ENCODE data around the gene SLC6A1.

Gene SLC6A1

DNA sequence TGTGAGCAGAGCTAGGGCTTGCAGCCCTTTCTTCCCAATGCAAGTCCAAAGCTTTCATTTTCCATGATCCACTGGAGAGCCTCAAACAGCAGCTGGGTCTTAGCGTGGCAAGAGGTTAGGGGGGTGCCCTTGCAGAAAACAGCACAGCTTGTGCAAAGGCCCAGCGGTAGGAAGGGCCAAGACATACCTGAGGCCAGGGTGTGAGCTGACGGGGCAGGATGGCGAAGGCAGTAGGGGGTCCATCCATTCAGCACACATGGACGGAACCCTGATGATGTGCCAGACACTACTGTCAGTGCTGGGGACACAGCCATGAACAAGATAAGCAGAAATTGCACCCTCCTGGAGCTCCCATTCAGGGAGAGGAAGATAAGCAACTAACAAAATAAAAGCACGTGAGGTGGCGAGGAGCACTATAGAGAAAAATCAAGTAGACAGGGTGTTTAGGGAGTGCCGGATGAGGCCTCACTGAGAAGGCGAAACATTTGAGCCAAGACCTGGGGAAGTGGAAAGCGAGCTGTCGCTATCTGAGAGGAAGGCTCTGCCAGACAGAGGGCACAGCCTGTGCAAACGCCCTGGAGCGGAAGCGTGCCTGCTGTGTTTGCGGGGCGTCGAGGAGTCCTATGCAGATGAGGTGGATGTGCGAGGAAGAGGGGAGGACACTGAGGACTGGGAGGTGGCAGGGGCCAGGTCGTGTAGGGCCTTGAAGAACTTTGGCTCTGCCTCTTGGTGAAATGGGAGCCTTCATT is 43.4 kb downstream of the SLC6A1 start:
- H3K4me3 ChIP-seq (ENCODE audit: low read length): no peak overlapping the region
- TF ChIP-seq ZNF274 (IDR thresholded peaks at IDR 0.05; ENCODE audit: low read depth, low read length): no peak

GRCh38 chr3:11037241-11037873 is 44.8 kb downstream of the SLC6A1 start:
- no peak overlapping the region for H3K4me3 ChIP-seq (ENCODE audit: low read length)

DNA sequence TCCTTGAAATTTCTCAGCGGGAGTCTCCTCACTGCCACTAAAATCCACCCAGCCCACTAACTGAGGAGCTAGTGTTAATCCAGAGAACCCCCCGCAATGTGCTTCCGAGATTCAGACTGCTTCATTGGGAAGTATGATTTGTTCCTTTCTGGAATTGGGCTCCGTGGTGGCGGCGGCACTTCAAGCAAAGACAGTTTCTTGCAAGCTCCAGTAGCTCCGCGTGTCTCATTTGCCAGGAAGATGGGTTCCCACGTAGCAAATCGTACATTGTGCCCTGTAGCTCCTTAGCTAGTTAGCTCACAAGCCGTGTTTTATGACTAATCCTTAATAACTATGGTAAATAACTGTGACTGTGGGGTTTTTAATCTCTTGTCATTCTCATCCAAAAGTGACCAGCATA is 45.4 kb downstream of the SLC6A1 start:
- H3K4me3 ChIP-seq (ENCODE audit: low read length): no peak overlapping the region
- TF ChIP-seq ZNF274 (IDR thresholded peaks at IDR 0.05; ENCODE audit: low read depth, low read length): no peak

More at GRCh38 chr3:11037241-11037873, 44.8 kb downstream of the SLC6A1 start:
- no peak for TF ChIP-seq ZNF274 (IDR thresholded peaks at IDR 0.05; ENCODE audit: low read depth, low read length)

DNA sequence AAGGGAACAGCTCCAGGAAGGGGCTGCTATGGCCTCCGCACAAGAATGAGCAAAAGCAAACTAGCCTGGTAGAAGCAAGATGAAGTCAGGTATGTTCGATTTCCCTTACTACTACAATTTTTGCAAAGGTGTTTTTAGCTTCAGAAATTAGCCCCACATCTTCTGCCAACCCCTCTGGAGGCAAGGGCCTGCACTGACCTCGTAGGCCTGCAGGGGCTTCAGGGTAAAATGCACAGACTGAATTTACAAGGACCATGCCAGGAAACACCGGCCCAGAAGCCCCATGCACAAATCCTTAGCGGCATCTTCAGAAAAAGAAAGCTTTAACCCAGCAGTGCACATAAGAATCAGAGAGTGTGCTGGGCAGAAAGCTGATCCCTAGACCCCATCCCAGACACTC is 53.0 kb downstream of the SLC6A1 start:
- H3K4me3 ChIP-seq (ENCODE audit: low read length): no peak overlapping the region
- TF ChIP-seq ZNF274 (IDR thresholded peaks at IDR 0.05; ENCODE audit: low read depth, low read length): no peak

DNA sequence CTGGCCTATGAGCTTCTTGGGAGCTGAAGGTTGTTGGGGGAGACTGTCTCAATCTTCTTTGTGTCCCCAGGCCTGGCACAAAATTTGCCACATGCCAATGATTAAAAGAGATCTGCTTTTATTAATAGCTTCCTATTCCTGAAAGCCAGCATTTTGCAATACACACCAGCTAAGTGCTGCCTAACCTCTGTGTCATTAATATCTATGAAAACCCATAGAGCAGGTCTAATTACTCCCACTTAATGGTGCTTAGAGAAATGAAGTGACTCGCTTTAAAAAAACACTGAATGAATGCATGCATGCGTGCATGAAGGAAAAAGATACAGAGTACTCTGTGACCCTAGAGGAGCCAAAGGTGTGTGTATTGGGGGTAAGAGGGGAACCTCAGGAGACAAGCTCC is 55.0 kb downstream of the SLC6A1 start:
- no peak overlapping the region for H3K4me3 ChIP-seq (ENCODE audit: low read length)
- TF ChIP-seq ZNF274 (IDR thresholded peaks at IDR 0.05; ENCODE audit: low read depth, low read length): no peak

- no peak for TF ChIP-seq ZNF274 (IDR thresholded peaks at IDR 0.05; ENCODE audit: low read depth, low read length)
- no peak overlapping the region for H3K4me3 ChIP-seq (ENCODE audit: low read length)
These were observed 58.2 kb downstream of the SLC6A1 start for GRCh38 chr3:11050666-11051323.

DNA sequence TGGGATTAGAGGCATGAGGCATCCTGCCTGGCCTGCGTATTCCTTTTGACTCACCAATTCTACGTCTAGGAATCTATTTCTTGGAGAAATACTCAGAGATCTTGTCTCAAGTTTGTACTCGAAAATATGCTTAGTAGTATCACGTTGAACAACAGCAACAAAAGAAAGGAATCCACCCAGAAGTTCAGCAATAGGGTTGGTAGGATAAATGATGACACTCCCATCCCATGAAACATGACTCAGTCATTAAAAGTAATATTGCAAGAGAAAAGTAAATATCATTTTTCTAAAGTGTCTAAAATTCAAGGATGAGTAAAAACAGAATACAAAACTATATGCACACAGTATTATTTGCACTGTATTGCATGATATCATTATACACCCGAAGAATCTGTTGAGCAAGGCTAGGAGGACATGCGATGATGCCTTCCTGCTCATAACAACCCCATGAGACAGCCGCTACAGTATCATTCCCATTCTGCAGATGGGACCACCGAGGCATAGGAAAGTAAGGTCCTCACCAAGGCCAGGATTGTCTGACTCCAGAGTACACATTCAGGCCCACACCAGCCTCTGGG is 61.5 kb downstream of the SLC6A1 start:
- no peak for TF ChIP-seq ZNF274 (IDR thresholded peaks at IDR 0.05; ENCODE audit: low read depth, low read length)
- H3K4me3 ChIP-seq (ENCODE audit: low read length): no peak overlapping the region

- TF ChIP-seq ZNF274 (IDR thresholded peaks at IDR 0.05; ENCODE audit: low read depth, low read length): no peak
- H3K4me3 ChIP-seq (ENCODE audit: low read length): no peak overlapping the region
These were observed 62.3 kb downstream of the SLC6A1 start for GRCh38 chr3:11054739-11055438.

DNA sequence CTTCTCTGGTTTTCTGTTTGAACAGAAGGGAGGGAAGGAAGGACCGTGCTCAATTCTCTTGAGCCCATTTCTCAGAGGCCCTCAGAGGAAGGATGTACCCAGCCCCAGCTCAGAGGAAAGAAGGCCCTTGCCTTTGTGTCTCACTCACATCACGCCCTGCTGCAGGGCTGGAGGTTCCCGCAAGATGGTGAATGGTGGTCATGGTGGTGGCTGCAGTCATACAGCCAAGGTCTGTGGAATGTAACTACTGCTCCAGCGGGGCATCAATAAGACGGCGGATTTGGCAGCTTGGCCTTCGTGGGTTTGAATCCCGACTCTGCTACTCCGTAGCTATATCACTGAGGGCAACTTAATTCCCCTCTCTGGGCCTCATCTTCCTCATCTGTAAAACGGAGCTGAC is 62.9 kb downstream of the SLC6A1 start:
- no peak for TF ChIP-seq ZNF274 (IDR thresholded peaks at IDR 0.05; ENCODE audit: low read depth, low read length)
- no peak overlapping the region for H3K4me3 ChIP-seq (ENCODE audit: low read length)

DNA sequence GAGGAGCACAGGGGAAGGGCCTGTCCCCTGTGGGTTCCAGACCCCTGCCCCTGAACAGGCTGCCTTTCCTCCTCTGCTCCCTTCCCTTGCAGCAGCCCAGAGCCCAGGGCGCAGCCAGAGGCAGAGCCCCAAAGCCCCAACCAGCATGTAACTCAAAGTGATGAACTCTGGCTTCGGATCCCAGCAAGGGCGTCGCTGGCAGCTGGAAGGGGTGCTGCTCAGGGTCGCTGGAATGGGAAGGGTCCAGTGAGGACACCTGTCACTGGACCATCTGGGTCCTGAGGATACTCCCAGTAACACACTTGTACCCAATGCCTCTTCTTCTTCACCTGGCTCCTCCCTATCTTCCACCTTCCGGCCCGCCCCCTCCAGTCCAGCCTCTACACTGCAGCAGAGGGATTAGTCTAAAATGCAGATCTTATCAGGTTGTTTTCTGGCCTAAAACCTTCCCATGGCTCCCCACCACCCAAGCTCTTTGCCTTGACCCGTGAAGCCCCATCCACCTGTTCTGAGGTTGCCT is 64.0 kb downstream of the SLC6A1 start:
- no peak overlapping the region for H3K4me3 ChIP-seq (ENCODE audit: low read length)
- no peak for TF ChIP-seq ZNF274 (IDR thresholded peaks at IDR 0.05; ENCODE audit: low read depth, low read length)

- no peak for TF ChIP-seq ZNF274 (IDR thresholded peaks at IDR 0.05; ENCODE audit: low read depth, low read length)
- no peak overlapping the region for H3K4me3 ChIP-seq (ENCODE audit: low read length)
These were observed 65.1 kb downstream of the SLC6A1 start for GRCh38 chr3:11057655-11058054.

- TF ChIP-seq ZNF274 (IDR thresholded peaks at IDR 0.05; ENCODE audit: low read depth, low read length): no peak
These were observed 66.7 kb downstream of the SLC6A1 start for GRCh38 chr3:11059090-11059798.

GRCh38 chr3:11059799-11060115 is 67.2 kb downstream of the SLC6A1 start:
- no peak for TF ChIP-seq ZNF274 (IDR thresholded peaks at IDR 0.05; ENCODE audit: low read depth, low read length)
- no peak overlapping the region for H3K4me3 ChIP-seq (ENCODE audit: low read length)

More at GRCh38 chr3:11059090-11059798, 66.7 kb downstream of the SLC6A1 start:
- no peak overlapping the region for H3K4me3 ChIP-seq (ENCODE audit: low read length)
